ENCODE results near the gene CAMTA1. TPM values are rescaled to one million over a fixed set of nuclear protein-coding genes. Genes with fewer than 3 reads are reported as not detected.

Gene CAMTA1
- total and polyA plus RNA-seq, 2 donors, result 53.3 to 115 TPM

DNA sequence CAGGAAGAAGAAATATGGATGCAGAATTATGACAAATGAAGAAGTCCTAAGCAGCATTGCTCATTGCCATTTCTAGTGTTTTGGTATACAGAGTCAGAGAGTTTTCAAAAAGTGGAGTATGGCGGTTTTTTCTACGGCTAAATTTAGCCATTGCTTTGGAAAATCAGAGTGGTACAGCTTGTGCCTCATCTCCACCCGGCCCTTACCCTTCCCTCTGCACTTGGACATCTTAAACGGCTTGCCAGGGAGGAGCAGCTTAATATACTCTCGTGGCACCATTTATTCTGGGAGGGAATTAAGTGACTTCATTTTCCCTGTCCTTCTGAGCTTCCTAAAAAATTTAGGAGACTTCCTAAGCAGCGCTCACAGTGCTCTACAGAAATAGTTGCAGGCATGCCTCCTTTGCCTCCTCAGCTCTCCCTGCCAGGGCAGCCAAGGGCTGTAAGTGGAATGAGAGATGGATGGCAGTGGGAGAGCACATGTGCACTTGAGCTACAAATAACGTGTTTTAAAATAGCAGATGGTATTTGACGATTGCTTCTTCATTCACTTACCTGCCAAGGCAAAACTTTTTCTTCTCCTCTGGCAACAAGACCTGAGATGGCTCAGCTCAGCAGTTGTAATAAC, 934.3 kb downstream of the CAMTA1 start:
- Histone ChIP-seq H3K27ac (ENCODE audit: low read depth) (no peak overlapping the region), H3K4me3 (ENCODE audit: low read depth, low read length) (no peak overlapping the region), H3K36me3 (ENCODE audit: insufficient read depth) (no peaks in the 10 kb centered on the region), H3K4me1 (ENCODE audit: insufficient read depth) (no peaks in the 10 kb centered on the region)
- WGBS, result 80% methylated on average over 8 of the region's 8 CpGs
- DNase-seq (ENCODE audit: extremely low spot score), result no peak

DNA sequence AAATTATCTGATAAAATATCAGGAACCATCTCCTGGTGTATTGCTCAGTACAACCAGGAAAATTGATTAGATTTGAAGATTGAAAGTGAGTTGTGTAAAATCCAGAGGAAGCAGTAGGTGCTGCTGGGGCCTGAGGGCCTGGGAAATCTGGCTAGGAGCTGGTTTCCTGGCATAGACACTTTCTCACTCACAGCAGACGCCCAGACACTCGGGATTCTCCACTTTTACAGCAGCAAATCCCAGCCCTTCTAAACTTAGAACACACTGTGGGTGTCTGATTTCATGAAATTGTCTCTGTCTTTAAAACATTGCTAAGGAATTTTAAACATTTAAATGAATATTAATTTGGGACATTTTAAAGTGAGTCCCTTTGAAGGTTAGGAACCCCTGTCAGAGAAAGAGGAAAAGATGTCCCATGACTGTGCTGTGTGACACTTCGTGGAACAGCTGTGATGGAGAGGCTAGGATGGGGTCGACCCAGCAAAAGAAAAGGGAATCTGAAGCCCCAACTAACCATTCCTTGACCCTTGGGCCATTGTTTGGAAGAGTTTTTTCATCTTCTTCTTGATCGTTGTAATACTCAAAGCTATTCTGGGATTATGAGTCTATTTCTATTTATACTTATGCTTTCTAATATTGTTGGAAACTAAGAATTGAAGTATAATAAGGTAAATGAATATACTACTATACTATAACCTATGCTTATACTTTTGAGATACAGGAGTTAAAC, 936.9 kb downstream of the CAMTA1 start:
- no peaks in the 10 kb centered on the region for H3K4me1 ChIP-seq (ENCODE audit: insufficient read depth)
- H3K36me3 ChIP-seq (ENCODE audit: insufficient read depth), result no peaks in the 10 kb centered on the region
- H3K4me3 ChIP-seq (ENCODE audit: low read depth, low read length), result no peak overlapping the region
- no peak for DNase-seq (ENCODE audit: extremely low spot score)
- H3K27ac ChIP-seq (ENCODE audit: low read depth), result no peak overlapping the region
- WGBS, result 57% methylated on average over 5 of the region's 5 CpGs

- DNase-seq (ENCODE audit: extremely low spot score), result no peak
- whole genome bisulfite sequencing, result 86% methylated on average over 2 of the region's 2 CpGs
- H3K4me1 ChIP-seq (ENCODE audit: insufficient read depth), result no peaks in the 10 kb centered on the region
- no peak overlapping the region for H3K27ac ChIP-seq (ENCODE audit: low read depth)
- H3K4me3 ChIP-seq (ENCODE audit: low read depth, low read length), result no peak overlapping the region
- H3K36me3 ChIP-seq (ENCODE audit: insufficient read depth), result no peaks in the 10 kb centered on the region
Observed at GRCh38 chr1:7722670-7723012, 937.4 kb downstream of the CAMTA1 start.

- no peak overlapping the region for H3K27ac ChIP-seq (ENCODE audit: low read depth)
- WGBS, result 29% methylated on average over 7 of the region's 7 CpGs
Observed at GRCh38 chr1:7726623-7727022, 941.4 kb downstream of the CAMTA1 start.

GRCh38 chr1:7727809-7728471, 942.7 kb downstream of the CAMTA1 start:
- 79% methylated on average over 14 of the region's 14 CpGs for WGBS
- Histone ChIP-seq H3K36me3 (ENCODE audit: insufficient read depth) (no peaks in the 10 kb centered on the region), H3K4me3 (ENCODE audit: low read depth, low read length) (no peak overlapping the region), H3K27ac (ENCODE audit: low read depth) (no peak overlapping the region), H3K4me1 (ENCODE audit: insufficient read depth) (no peaks in the 10 kb centered on the region)
- no peak for DNase-seq (ENCODE audit: extremely low spot score)

More at GRCh38 chr1:7726623-7727022, 941.4 kb downstream of the CAMTA1 start:
- Histone ChIP-seq H3K36me3 (ENCODE audit: insufficient read depth) (no peaks in the 10 kb centered on the region), H3K4me1 (ENCODE audit: insufficient read depth) (no peaks in the 10 kb centered on the region), H3K4me3 (ENCODE audit: low read depth, low read length) (no peak overlapping the region)
- DNase-seq (ENCODE audit: extremely low spot score), result no peak

DNA sequence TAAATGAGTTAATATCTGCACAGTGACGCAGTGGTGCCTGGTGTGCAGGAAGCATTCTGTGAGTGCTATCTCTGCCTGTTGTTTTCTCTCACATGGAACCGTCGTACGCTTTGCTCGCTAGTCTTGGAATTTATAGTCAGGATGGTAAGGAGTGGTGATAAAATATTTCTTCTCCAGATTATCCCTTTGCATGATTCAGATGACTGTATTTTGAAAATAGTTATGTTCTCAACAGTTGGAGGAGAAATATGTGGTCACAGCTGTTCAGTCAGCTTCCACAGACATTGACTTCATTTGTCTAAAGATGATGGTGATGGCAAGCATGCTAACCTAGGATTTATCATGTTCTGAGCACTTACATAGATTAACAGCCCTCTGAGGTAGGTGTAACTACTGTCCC, 944.5 kb downstream of the CAMTA1 start:
- WGBS, result 83% methylated on average over 5 of the region's 5 CpGs
- H3K4me3 ChIP-seq (ENCODE audit: low read depth, low read length), result no peak overlapping the region
- no peak overlapping the region for H3K27ac ChIP-seq (ENCODE audit: low read depth)
- no peaks in the 10 kb centered on the region for H3K36me3 ChIP-seq (ENCODE audit: insufficient read depth)
- no peak for DNase-seq (ENCODE audit: extremely low spot score)
- no peaks in the 10 kb centered on the region for H3K4me1 ChIP-seq (ENCODE audit: insufficient read depth)

DNA sequence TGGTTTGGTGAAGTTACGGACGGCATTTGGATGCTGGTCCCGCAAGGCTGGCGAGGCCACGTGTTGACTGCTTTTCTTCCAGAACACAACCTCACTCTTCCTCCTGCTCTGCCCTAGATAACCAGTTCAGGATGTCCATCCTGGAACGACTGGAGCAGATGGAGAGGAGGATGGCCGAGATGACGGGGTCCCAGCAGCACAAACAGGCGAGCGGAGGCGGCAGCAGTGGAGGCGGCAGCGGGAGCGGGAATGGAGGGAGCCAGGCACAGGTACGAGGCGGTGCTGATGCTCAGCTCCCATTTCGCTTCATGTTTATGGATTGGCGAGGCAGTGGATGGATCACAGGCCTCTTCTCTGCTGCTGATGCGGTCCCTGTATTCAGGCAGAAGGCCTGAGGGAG, 947.1 kb downstream of the CAMTA1 start:
- H3K36me3 ChIP-seq (ENCODE audit: insufficient read depth), result no peaks in the 10 kb centered on the region
- DNase-seq (ENCODE audit: extremely low spot score), result no peak
- no peak overlapping the region for H3K27ac ChIP-seq (ENCODE audit: low read depth)
- no peak overlapping the region for H3K4me3 ChIP-seq (ENCODE audit: low read depth, low read length)
- 81% methylated on average over 19 of the region's 19 CpGs for WGBS
- no peaks in the 10 kb centered on the region for H3K4me1 ChIP-seq (ENCODE audit: insufficient read depth)

DNA sequence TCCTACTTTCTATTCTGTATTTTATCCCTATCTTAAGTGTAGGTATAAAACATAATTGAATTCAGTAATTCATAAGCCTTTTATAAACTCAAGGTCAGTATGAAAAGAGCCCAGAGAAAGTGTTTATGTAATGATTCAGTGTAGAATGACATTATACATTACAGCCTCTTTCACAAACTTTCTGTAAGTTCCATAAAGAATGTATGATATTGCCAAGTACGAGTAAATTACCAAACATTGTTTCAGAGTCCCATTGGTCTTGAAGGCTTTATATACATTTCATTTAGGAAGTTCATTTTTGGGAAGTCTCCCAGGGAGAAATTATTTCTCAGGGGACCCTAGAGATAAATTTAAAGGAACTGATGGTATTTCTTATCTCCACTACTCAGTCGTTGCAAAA, 948.0 kb downstream of the CAMTA1 start:
- no peaks in the 10 kb centered on the region for H3K36me3 ChIP-seq (ENCODE audit: insufficient read depth)
- no peak overlapping the region for H3K4me3 ChIP-seq (ENCODE audit: low read depth, low read length)
- 52% methylated on average over 2 of the region's 2 CpGs for WGBS
- no peak for DNase-seq (ENCODE audit: extremely low spot score)
- no peak overlapping the region for H3K27ac ChIP-seq (ENCODE audit: low read depth)
- H3K4me1 ChIP-seq (ENCODE audit: insufficient read depth), result no peaks in the 10 kb centered on the region

DNA sequence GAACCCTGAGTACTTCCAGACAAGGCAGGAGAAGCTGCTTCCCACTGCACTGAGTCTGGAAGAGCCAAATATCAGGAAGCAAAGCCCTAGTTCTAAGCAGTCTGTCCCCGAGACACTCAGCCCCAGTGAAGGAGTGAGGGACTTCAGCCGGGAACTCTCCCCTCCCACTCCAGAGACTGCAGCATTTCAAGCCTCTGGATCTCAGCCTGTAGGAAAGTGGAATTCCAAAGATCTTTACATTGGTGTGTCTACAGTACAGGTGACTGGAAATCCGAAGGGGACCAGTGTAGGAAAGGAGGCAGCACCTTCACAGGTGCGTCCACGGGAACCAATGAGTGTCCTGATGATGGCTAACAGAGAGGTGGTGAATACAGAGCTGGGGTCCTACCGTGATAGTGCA, 952.8 kb downstream of the CAMTA1 start:
- H3K36me3 ChIP-seq (ENCODE audit: insufficient read depth), result no peaks in the 10 kb centered on the region
- DNase-seq (ENCODE audit: extremely low spot score), result no peak
- H3K4me1 ChIP-seq (ENCODE audit: insufficient read depth), result no peaks in the 10 kb centered on the region
- 96% methylated on average over 6 of the region's 6 CpGs for WGBS
- H3K27ac ChIP-seq (ENCODE audit: low read depth), result no peak overlapping the region
- no peak overlapping the region for H3K4me3 ChIP-seq (ENCODE audit: low read depth, low read length)

GRCh38 chr1:7743346-7743745, 958.1 kb downstream of the CAMTA1 start:
- H3K4me3 ChIP-seq (ENCODE audit: low read depth, low read length), result no peak overlapping the region
- no peaks in the 10 kb centered on the region for H3K36me3 ChIP-seq (ENCODE audit: insufficient read depth)
- H3K4me1 ChIP-seq (ENCODE audit: insufficient read depth), result no peaks in the 10 kb centered on the region
- DNase-seq (ENCODE audit: extremely low spot score), result no peak
- H3K27ac ChIP-seq (ENCODE audit: low read depth), result no peak overlapping the region
- 75% methylated on average over 6 of the region's 6 CpGs for WGBS

- no peak for DNase-seq (ENCODE audit: extremely low spot score)
- no peaks in the 10 kb centered on the region for H3K4me1 ChIP-seq (ENCODE audit: insufficient read depth)
- no peak overlapping the region for H3K27ac ChIP-seq (ENCODE audit: low read depth)
- H3K4me3 ChIP-seq (ENCODE audit: low read depth, low read length), result no peak overlapping the region
- 91% methylated on average over 9 of the region's 9 CpGs for WGBS
- H3K36me3 ChIP-seq (ENCODE audit: insufficient read depth), result no peaks in the 10 kb centered on the region
Observed at GRCh38 chr1:7744882-7745281, 959.6 kb downstream of the CAMTA1 start.

DNA sequence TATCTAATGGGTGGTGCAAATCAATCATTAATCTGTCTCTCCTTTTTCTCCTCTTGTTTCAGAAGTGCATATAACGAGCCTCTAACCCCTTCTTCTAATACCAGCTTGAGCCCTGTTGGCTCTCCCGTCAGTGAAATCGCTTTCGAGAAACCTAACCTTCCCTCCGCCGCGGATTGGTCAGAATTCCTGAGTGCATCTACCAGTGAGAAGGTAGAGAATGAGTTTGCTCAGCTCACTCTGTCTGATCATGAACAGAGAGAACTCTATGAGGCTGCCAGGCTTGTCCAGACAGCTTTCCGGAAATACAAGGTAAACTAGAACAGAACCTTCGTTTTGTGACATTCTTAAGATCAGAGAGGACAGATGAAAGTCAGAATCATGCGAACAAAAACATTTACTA, 960.5 kb downstream of the CAMTA1 start:
- WGBS, result 88% methylated on average over 10 of the region's 10 CpGs
- DNase-seq (ENCODE audit: extremely low spot score), result peak; percentile 72

DNA sequence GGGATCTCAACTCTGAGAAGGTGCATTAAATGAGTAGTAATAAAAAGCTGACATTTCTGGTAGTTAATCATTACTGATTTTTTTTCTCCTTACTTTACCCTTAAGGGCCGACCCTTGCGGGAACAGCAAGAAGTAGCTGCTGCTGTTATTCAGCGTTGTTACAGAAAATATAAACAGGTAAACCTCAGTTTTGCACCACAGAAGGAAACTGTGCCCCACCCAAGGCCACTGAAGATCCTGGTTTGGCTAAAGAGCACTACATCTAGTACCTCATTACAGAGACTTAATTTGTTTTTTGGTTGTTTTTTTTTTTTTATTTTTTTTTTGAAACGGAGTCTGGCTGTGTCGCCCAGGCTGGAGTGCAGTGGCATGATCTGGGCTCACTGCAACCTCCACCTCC, 962.4 kb downstream of the CAMTA1 start:
- Histone ChIP-seq H3K4me3 (ENCODE audit: low read depth, low read length) (no peak overlapping the region), H3K36me3 (ENCODE audit: insufficient read depth) (no peaks in the 10 kb centered on the region), H3K4me1 (ENCODE audit: insufficient read depth) (no peaks in the 10 kb centered on the region), H3K27ac (ENCODE audit: low read depth) (no peak overlapping the region)
- no peak for DNase-seq (ENCODE audit: extremely low spot score)
- 96% methylated on average over 5 of the region's 5 CpGs for WGBS

More for the DNA sequence above, 960.5 kb downstream of the CAMTA1 start:
- Histone ChIP-seq H3K27ac (ENCODE audit: low read depth) (no peak overlapping the region), H3K4me1 (ENCODE audit: insufficient read depth) (no peaks in the 10 kb centered on the region), H3K36me3 (ENCODE audit: insufficient read depth) (no peaks in the 10 kb centered on the region), H3K4me3 (ENCODE audit: low read depth, low read length) (no peak overlapping the region)

GRCh38 chr1:7749126-7749525, 963.9 kb downstream of the CAMTA1 start:
- Histone ChIP-seq H3K4me3 (ENCODE audit: low read depth, low read length) (no peak overlapping the region), H3K27ac (ENCODE audit: low read depth) (no peak overlapping the region), H3K4me1 (ENCODE audit: insufficient read depth) (no peaks in the 10 kb centered on the region), H3K36me3 (ENCODE audit: insufficient read depth) (no peaks in the 10 kb centered on the region)
- 50% methylated on average over 5 of the region's 5 CpGs for WGBS
- DNase-seq (ENCODE audit: extremely low spot score), result no peak
